Forelimb muscle (tissue), 1 donor: ENCODE measurements around the gene CENPS. TPM values are rescaled to one million over a fixed set of nuclear protein-coding genes. Genes with fewer than 3 reads are reported as not detected.

ENCODE experiments used
- polyA plus RNA-seq: library from polyadenylated mRNA; unstranded; fragments of 120-200 nt; gene quantifications from one replicate; pipeline ENCODE4 v1.2.1, GENCODE V29; 2013; ENCODE audit not compliant: insufficient read length

The CENPS gene
- polyA plus RNA-seq, 1 donor = 8.7 TPM

Other genes with a start within 250 kb of the CENPS start
- 188 TPM for gene KIF1B, start 219.9 kb upstream of the CENPS start, polyA plus RNA-seq
- gene PGD, start 31.4 kb upstream of the CENPS start, polyA plus RNA-seq = 93.4 TPM
- 1.4 TPM for gene CORT, start 19.6 kb downstream of the CENPS start, polyA plus RNA-seq
- gene DFFA, start 42.1 kb downstream of the CENPS start, polyA plus RNA-seq = 18.9 TPM
- 13.9 TPM for gene PEX14, start 44.5 kb downstream of the CENPS start, polyA plus RNA-seq